ENCODE data around the gene SORL1. TPM values are rescaled to one million over a fixed set of nuclear protein-coding genes. Genes with fewer than 3 reads are reported as not detected.

The SORL1 gene
- total and polyA plus RNA-seq, 2 of the 13 experiments (the other 11 are each of a cell fraction or from before 2014, with no cell fraction given): 21.3 to 148 TPM

- Histone ChIP-seq H3K27me3 (ENCODE audit: control insufficient read depth in 1 of 2, insufficient read depth in 2 of 2, low read length in 2 of 2) (no peaks in the 10 kb centered on the region), H3K9ac (ENCODE audit: insufficient read depth, low read depth, low read length) (no peak overlapping the region), H4K20me1 (ENCODE audit: insufficient read depth, low read length) (no peaks in the 10 kb centered on the region), H3K4me3 (replicated peaks in 1 of 3; ENCODE audit: insufficient read depth in 1 of 3, low read depth in 2 of 3, low read length in 3 of 3) (no peak overlapping the region), H3K4me2 (ENCODE audit: low read depth, low read length) (no peak overlapping the region), H3K9me3 (ENCODE audit: low read length) (no peaks in the 10 kb centered on the region), H3K4me1 (ENCODE audit: insufficient read depth, low read length) (peaks cover 69% of the 10 kb centered on the region), H3K79me2 (ENCODE audit: insufficient read depth, low read length) (no peaks in the 10 kb centered on the region), H3K36me3 (replicated peaks in 1 of 2; ENCODE audit: control insufficient read depth in 1 of 2, insufficient read depth in 2 of 2, low read length in 2 of 2) (peaks cover 26 to 51% of the 10 kb centered on the region in 2 experiments), H3K27ac (ENCODE audit: extremely low read length, insufficient read depth, low read length) (peak overlapping the region; percentile 28), H2AFZ (ENCODE audit: low read length) (no peak overlapping the region)
- FAIRE-seq: no peak
- DNase-seq (ENCODE audit: low spot score): no peak
- ChIA-PET POLR2A (no interaction called here), CTCF (ENCODE audit: low intra/inter-chr PET ratio, low total read pairs) (no interaction called here)
- in situ Hi-C loops (cut with HindIII; ENCODE audit: extremely low pct_ligation_motif_present, low pct_unique_long_range_greater_than_20kb) (loop anchor here (5.0 kb wide), 1 partner anchor 108 kb away; the partner anchor contains the start of genes SORL1 and SORL1-AS1), intact Hi-C loops (cut with micrococcal nuclease; ENCODE audit: unreplicated experiment) (no loop called here)
- no TSS peak for BruUV-seq (replicated peaks)
- no peak for ATAC-seq
- TF ChIP-seq NBN (conservative IDR thresholded peaks at IDR 0.05): no peak
- TF ChIP-seq ARID4A (CRISPR knock-in tag; IDR thresholded peaks at IDR 0.05; ENCODE audit: borderline replicate concordance): no peak
- no peak for TF ChIP-seq ZNF580 (CRISPR knock-in tag; IDR thresholded peaks at IDR 0.05; ENCODE audit: borderline replicate concordance, low read depth)
- TF ChIP-seq NR2F6 (IDR thresholded peaks at IDR 0.05): no peak
- no peak for TF ChIP-seq NR2F6 (CRISPR knock-in tag; IDR thresholded peaks at IDR 0.05)
- no peak for TF ChIP-seq SIN3A (IDR thresholded peaks at IDR 0.05; ENCODE audit: borderline replicate concordance, low read depth, low read length)
- TF ChIP-seq ZNF276 (CRISPR knock-in tag; IDR thresholded peaks at IDR 0.05; ENCODE audit: low read depth): no peak
- peak; percentile 40; the same call in 1 of the 2 replicates for TF ChIP-seq TCF7 (IDR thresholded peaks at IDR 0.05; ENCODE audit: low read depth)
- TF ChIP-seq MEIS2 (CRISPR knock-in tag; IDR thresholded peaks at IDR 0.05): no peak
- no peak for TF ChIP-seq AKAP8 (CRISPR knock-in tag; IDR thresholded peaks at IDR 0.05)
- peak; percentile 22; the same call in 1 of the 2 replicates for TF ChIP-seq CREM (IDR thresholded peaks at IDR 0.05)
- no peak for TF ChIP-seq CREM (CRISPR knock-in tag; IDR thresholded peaks at IDR 0.05)
- no peak for TF ChIP-seq FOSL2 (CRISPR knock-in tag; IDR thresholded peaks at IDR 0.05)
- 0 out of 4 replicates have a peak, but pooled peaks of 1 of the 2 experiments have one; percentile 11 for TF ChIP-seq EP300 (IDR thresholded peaks at IDR 0.05; ENCODE audit: low read depth in 2 of 2, low read length in 2 of 2)
- TF ChIP-seq EP300 (CRISPR knock-in tag; IDR thresholded peaks at IDR 0.05; ENCODE audit: borderline replicate concordance): no peak
- no peak for TF ChIP-seq MTF1 (CRISPR knock-in tag; IDR thresholded peaks at IDR 0.05)
- no peak for TF ChIP-seq ZNF780A (CRISPR knock-in tag; IDR thresholded peaks at IDR 0.05)
- no peak for TF ChIP-seq SOX6 (IDR thresholded peaks at IDR 0.05)
- peak; percentile 15; the same call in 1 of the 2 replicates for TF ChIP-seq SOX6 (CRISPR knock-in tag; IDR thresholded peaks at IDR 0.05)
- no peak for TF ChIP-seq SRSF4 (IDR thresholded peaks at IDR 0.05; ENCODE audit: low read depth, low read length, poor library complexity, severe bottlenecking)
- TF ChIP-seq CHD2 (IDR thresholded peaks at IDR 0.05; ENCODE audit: low read depth, low read length): no peak
These were observed 108.1 kb downstream of the SORL1 start for GRCh38 chr11:121560236-121560635.

Measured in HepG2 (cell line).